H9 (cell line): ENCODE data around the gene VAMP3. TPM values are rescaled to one million over a fixed set of nuclear protein-coding genes. Genes with fewer than 3 reads are reported as not detected.

Source experiments
- DNase-seq: peaks from one replicate; pipeline ENCODE4 v3.0.0-alpha.2; 2017
- H2AFZ ChIP-seq: one replicate; pipeline ENCODE4 v1.6.1; 2013; ENCODE audit warnings: mild to moderate bottlenecking, low read length, control low read depth, moderate library complexity
- H2AK5ac ChIP-seq: 2 replicates; pipeline ENCODE4 v1.6.1; 2013; ENCODE audit warnings: low read length, control low read depth, mixed read lengths; ENCODE audit not compliant: insufficient read length
- H2BK120ac ChIP-seq: one replicate; pipeline ENCODE4 v1.6.1; 2013; ENCODE audit warnings: low read depth, mild to moderate bottlenecking, low read length, control low read depth, inconsistent platforms; ENCODE audit not compliant: poor library complexity, severe bottlenecking
- H2BK12ac ChIP-seq: 2 replicates; pipeline ENCODE4 v1.6.1; 2013; ENCODE audit warnings: low read length, control low read depth, mixed read lengths, low read depth; ENCODE audit not compliant: insufficient read length
- H2BK15ac ChIP-seq: 2 replicates; pipeline ENCODE4 v1.6.1; 2013; ENCODE audit warnings: low read depth, low read length, control low read depth
- H2BK20ac ChIP-seq: one replicate; pipeline ENCODE4 v1.6.1; 2013; ENCODE audit warnings: low read depth, mild to moderate bottlenecking, low read length, control low read depth, inconsistent platforms; ENCODE audit not compliant: poor library complexity, severe bottlenecking
- H2BK5ac ChIP-seq: 2 replicates; pipeline ENCODE4 v1.6.1; 2013; ENCODE audit warnings: low read length, control low read depth, mixed read lengths; ENCODE audit not compliant: insufficient read length
- H3K14ac ChIP-seq: 2 replicates; pipeline ENCODE4 v1.6.1; 2013; ENCODE audit warnings: low read length, control low read depth; ENCODE audit not compliant: insufficient read depth
- H3K18ac ChIP-seq: 2 replicates; pipeline ENCODE4 v1.6.1; 2013; ENCODE audit warnings: low read depth, mild to moderate bottlenecking, mixed read lengths, low read length, control low read depth; ENCODE audit not compliant: insufficient read length
- H3K23ac ChIP-seq: 2 replicates; pipeline ENCODE4 v1.6.1; 2013; ENCODE audit warnings: low read length, control low read depth, mixed read lengths, low read depth; ENCODE audit not compliant: insufficient read length
- H3K23me2 ChIP-seq: 2 replicates; pipeline ENCODE4 v1.6.1; 2013; ENCODE audit warnings: low read depth, mild to moderate bottlenecking, mixed read lengths, low read length, control low read depth; ENCODE audit not compliant: insufficient read length, poor library complexity, severe bottlenecking
- H3K27ac ChIP-seq: 2 replicates; pipeline ENCODE4 v1.5.1; 2013; ENCODE audit warnings: low read length, control low read depth, mixed read lengths, low read depth; ENCODE audit not compliant: insufficient read length
- H3K27me3 ChIP-seq: 2 replicates; pipeline ENCODE4 v1.6.1; 2013; ENCODE audit warnings: low read length, control low read depth, inconsistent platforms; ENCODE audit not compliant: insufficient read depth
- H3K4ac ChIP-seq: 2 replicates; pipeline ENCODE4 v1.6.1; 2013; ENCODE audit warnings: low read depth, mild to moderate bottlenecking, control low read depth, inconsistent platforms, low read length, moderate library complexity
- H3K4me1 ChIP-seq: 2 replicates; pipeline ENCODE4 v1.6.1; 2013; ENCODE audit warnings: low read length, control low read depth, inconsistent platforms; ENCODE audit not compliant: insufficient read depth
- H3K4me2 ChIP-seq: 2 replicates; pipeline ENCODE4 v1.6.1; 2013; ENCODE audit warnings: low read length, control low read depth, mixed read lengths; ENCODE audit not compliant: insufficient read length, insufficient read depth
- H3K56ac ChIP-seq: 2 replicates; pipeline ENCODE4 v1.6.1; 2013; ENCODE audit warnings: low read depth, mild to moderate bottlenecking, mixed read lengths, low read length, control low read depth; ENCODE audit not compliant: insufficient read length
- H3K79me1 ChIP-seq: 2 replicates; pipeline ENCODE4 v1.6.1; 2013; ENCODE audit warnings: low read depth, mild to moderate bottlenecking, moderate library complexity, low read length, control low read depth, inconsistent platforms; ENCODE audit not compliant: insufficient read depth, poor library complexity, severe bottlenecking
- H3K79me2 ChIP-seq: 2 replicates; pipeline ENCODE4 v1.6.1; 2013; ENCODE audit warnings: low read length, control low read depth, inconsistent platforms; ENCODE audit not compliant: insufficient read depth
- H3K9ac ChIP-seq: 2 replicates; pipeline ENCODE4 v1.6.1; 2013; ENCODE audit warnings: low read length, control low read depth, mixed read lengths; ENCODE audit not compliant: insufficient read length; ENCODE audit errors: extremely low read depth
- H3K9me3 ChIP-seq: one replicate; pipeline ENCODE4 v1.6.1; 2013; ENCODE audit warnings: low read depth, low read length, inconsistent platforms; ENCODE audit not compliant: control insufficient read depth
- H3T11ph ChIP-seq: one replicate; pipeline ENCODE4 v1.6.1; 2013; ENCODE audit warnings: mild to moderate bottlenecking, low read length, control low read depth, inconsistent platforms
- H4K20me1 ChIP-seq: one replicate; pipeline ENCODE4 v1.6.1; 2013; ENCODE audit not compliant: control insufficient read depth, insufficient read length, insufficient read depth
- H4K5ac ChIP-seq: 2 replicates; pipeline ENCODE4 v1.6.1; 2013; ENCODE audit warnings: low read depth, mild to moderate bottlenecking, mixed read lengths, low read length, control low read depth; ENCODE audit not compliant: insufficient read length
- H4K8ac ChIP-seq: replicated peaks from 2 replicates; pipeline ENCODE4 v1.6.1; 2013; ENCODE audit warnings: low read length, control low read depth, mixed read lengths, low read depth; ENCODE audit not compliant: insufficient read length
- H4K91ac ChIP-seq: 2 replicates; pipeline ENCODE4 v1.6.1; 2013; ENCODE audit warnings: low read depth, mild to moderate bottlenecking, moderate library complexity, mixed read lengths, low read length, control low read depth; ENCODE audit not compliant: insufficient read length
- H3K27ac Mint-ChIP-seq, 3 experiments: 2 replicates in 2 of 3; 3 replicates in 1 of 3; pipeline ENCODE4 v1.8.0; 2020 to 2021; ENCODE audit warnings: mixed read lengths in 3 of 3, mild to moderate bottlenecking in 1 of 3, moderate library complexity in 1 of 3
- H3K27me3 Mint-ChIP-seq: 2 replicates; pipeline ENCODE4 v1.8.0; 2021; ENCODE audit warnings: low read depth, mild to moderate bottlenecking, moderate library complexity, mixed read lengths
- H3K36me3 Mint-ChIP-seq, 3 experiments: 2 replicates in 2 of 3; 3 replicates in 1 of 3; pipeline ENCODE4 v1.8.0; 2020 to 2021; ENCODE audit warnings: low read depth in 3 of 3, mixed read lengths in 3 of 3; ENCODE audit not compliant: insufficient read depth in 1 of 3
- H3K4me1 Mint-ChIP-seq, 2 experiments: 2 replicates each; pipeline ENCODE4 v1.8.0; 2020; ENCODE audit warnings: mixed read lengths in 2 of 2
- H3K4me3 Mint-ChIP-seq, 2 experiments: 2 replicates in 1 of 2; 3 replicates in 1 of 2; pipeline ENCODE4 v1.8.0; 2020 to 2021; ENCODE audit warnings: mild to moderate bottlenecking in 2 of 2, mixed read lengths in 2 of 2, moderate library complexity in 1 of 2
- H3K9me3 Mint-ChIP-seq, 2 experiments: 2 replicates in 1 of 2; 3 replicates in 1 of 2; pipeline ENCODE4 v1.8.0; 2020; ENCODE audit warnings: mild to moderate bottlenecking in 2 of 2, mixed read lengths in 2 of 2, moderate library complexity in 1 of 2
- WGBS: extraction: QIAGEN DNeasy Blood & Tissue Kit; methylation state at CpG from one replicate; pipeline ENCODE4 v1.1.7; 2013; ENCODE audit warnings: missing lambda C conversion rate, low lambda C conversion rate, mixed read lengths; ENCODE audit not compliant: insufficient read length; ENCODE audit errors: extremely low coverage; 5-methylcytosine and 5-hydroxymethylcytosine counted together
- total RNA-seq: library from RNA; stranded (reverse); gene quantifications from 2 replicates; pipeline ENCODE4 v1.2.1, GENCODE V29; 2021
- TF ChIP-seq, protein P1 (sequence below): fragments of 200-600 bp; sonication (generic); conservative IDR thresholded peaks from 3 replicates; pipeline ENCODE4 v1.8.0; 2021; ENCODE audit warnings: antibody characterized with exemption, mild to moderate bottlenecking

Gene VAMP3
- total RNA-seq, 1 experiment from 2014 or later: 42.9 TPM

DNA sequence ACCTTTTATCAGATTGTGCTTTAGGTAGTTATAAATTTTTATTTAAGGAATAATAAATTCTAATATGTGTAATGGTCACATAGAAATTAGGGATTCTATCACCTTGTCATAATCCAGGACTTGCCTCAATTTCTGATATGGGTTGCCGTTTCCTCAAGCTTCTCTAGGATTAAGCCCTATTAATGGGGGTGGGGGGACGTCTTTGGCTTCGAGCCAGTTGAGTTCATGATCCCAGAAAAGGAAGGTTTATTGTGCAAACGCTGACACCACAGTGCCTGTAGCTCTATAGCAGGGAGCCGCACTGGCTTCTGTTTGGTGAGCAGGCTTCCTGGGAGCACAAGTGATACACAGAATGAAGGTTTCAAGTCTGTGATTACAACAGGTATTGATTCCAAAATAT, 22.0 kb upstream of the VAMP3 start:
- WGBS: no CpG with 5 or more reads among the region's 5 CpGs
- no peak overlapping the region for H3K27ac Mint-ChIP-seq

More for the DNA sequence above, 22.0 kb upstream of the VAMP3 start:
- H3K23me2 ChIP-seq: no peaks in the 10 kb centered on the region
- no peak overlapping the region for H2BK120ac ChIP-seq
- H3K4me1 Mint-ChIP-seq: peaks cover 15 to 22% of the 10 kb centered on the region in 2 experiments
- H3K4ac ChIP-seq: no peak overlapping the region
- no peaks in the 10 kb centered on the region for H3K27me3 Mint-ChIP-seq
- no peak overlapping the region for H4K5ac ChIP-seq
- no peaks in the 10 kb centered on the region for H3K9me3 ChIP-seq
- H2BK5ac ChIP-seq: no peak overlapping the region
- no peaks in the 10 kb centered on the region for H4K20me1 ChIP-seq
- no peak overlapping the region for H4K8ac ChIP-seq
- no peak overlapping the region for H2BK12ac ChIP-seq
- no peaks in the 10 kb centered on the region for H3K79me1 ChIP-seq
- DNase-seq: no peak
- no peaks in the 10 kb centered on the region for H3K27me3 ChIP-seq
- TF ChIP-seq, protein P1, sequence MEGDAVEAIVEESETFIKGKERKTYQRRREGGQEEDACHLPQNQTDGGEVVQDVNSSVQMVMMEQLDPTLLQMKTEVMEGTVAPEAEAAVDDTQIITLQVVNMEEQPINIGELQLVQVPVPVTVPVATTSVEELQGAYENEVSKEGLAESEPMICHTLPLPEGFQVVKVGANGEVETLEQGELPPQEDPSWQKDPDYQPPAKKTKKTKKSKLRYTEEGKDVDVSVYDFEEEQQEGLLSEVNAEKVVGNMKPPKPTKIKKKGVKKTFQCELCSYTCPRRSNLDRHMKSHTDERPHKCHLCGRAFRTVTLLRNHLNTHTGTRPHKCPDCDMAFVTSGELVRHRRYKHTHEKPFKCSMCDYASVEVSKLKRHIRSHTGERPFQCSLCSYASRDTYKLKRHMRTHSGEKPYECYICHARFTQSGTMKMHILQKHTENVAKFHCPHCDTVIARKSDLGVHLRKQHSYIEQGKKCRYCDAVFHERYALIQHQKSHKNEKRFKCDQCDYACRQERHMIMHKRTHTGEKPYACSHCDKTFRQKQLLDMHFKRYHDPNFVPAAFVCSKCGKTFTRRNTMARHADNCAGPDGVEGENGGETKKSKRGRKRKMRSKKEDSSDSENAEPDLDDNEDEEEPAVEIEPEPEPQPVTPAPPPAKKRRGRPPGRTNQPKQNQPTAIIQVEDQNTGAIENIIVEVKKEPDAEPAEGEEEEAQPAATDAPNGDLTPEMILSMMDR: no peak
- no peaks in the 10 kb centered on the region; a peak in 1 of 5 replicates for H3K9me3 Mint-ChIP-seq
- no peak overlapping the region for H2AFZ ChIP-seq
- H3K79me2 ChIP-seq: no peaks in the 10 kb centered on the region
- no peak overlapping the region for H3K4me3 Mint-ChIP-seq
- H2BK15ac ChIP-seq: no peak overlapping the region
- H4K91ac ChIP-seq: no peak overlapping the region
- peaks cover 5% of the 10 kb centered on the region; the same call in 1 of the 2 replicates for H3K4me1 ChIP-seq
- no peak overlapping the region for H3K18ac ChIP-seq
- no peak overlapping the region for H3K14ac ChIP-seq
- no peak overlapping the region for H3K27ac ChIP-seq
- H2BK20ac ChIP-seq: no peak overlapping the region
- H2AK5ac ChIP-seq: no peak overlapping the region
- no peak overlapping the region for H3K23ac ChIP-seq
- peaks cover 0 to 8% (median 8%) of the 10 kb centered on the region in 3 experiments; a peak in 3 of 7 replicates for H3K36me3 Mint-ChIP-seq
- no peak overlapping the region for H3K56ac ChIP-seq
- no peak overlapping the region for H3K9ac ChIP-seq
- no peak overlapping the region for H3T11ph ChIP-seq
- H3K4me2 ChIP-seq: no peak overlapping the region
